ENCODE measurements around the gene UBE2J1.

DNA sequence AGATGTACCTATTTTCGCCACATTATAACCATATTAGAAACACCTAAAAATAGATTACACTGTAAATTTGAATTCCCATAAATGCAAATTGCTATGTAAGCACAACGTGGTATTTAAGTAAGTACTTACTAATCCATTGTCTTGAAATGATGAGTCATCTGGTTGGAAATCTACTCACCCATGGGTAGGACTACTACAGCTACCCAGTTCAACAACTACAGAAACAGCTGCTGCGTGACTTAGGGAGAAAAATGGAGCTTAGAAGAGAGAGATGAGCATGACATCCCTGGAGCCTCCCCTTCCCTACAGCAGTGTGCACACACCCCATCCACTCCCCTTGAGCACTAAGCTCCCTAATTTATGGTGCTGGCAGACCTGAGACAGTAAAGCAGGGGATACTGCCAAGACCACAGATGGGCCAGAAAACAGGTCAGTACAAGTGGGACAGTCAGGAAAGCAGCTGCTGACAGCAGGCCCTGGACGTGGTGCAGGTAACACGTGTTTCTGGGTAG is 32.7 kb upstream of the UBE2J1 start:
- TF ChIP-seq EZH2 (IDR thresholded peaks at IDR 0.05; ENCODE audit: insufficient read depth, poor library complexity, severe bottlenecking): no peak
- no peak for TF ChIP-seq EZH2phosphoT487 (IDR thresholded peaks at IDR 0.05; ENCODE audit: insufficient read depth, low read depth)
